Activated CD4-positive, CD25-positive, alpha-beta regulatory T cell (primary cell): Measurements from ENCODE around the gene SELL.
"Not testable (repeated sequence)": the region's sequence is repeated elsewhere in the genome, so short reads cannot be mapped to it uniquely, and the experiment has no call there.

Source experiments
- DNase-seq, 4 experiments: peaks; one replicate each; lab custom pipeline; 2025; lab: John Stamatoyannopoulos, UW

Gene SELL

DNA sequence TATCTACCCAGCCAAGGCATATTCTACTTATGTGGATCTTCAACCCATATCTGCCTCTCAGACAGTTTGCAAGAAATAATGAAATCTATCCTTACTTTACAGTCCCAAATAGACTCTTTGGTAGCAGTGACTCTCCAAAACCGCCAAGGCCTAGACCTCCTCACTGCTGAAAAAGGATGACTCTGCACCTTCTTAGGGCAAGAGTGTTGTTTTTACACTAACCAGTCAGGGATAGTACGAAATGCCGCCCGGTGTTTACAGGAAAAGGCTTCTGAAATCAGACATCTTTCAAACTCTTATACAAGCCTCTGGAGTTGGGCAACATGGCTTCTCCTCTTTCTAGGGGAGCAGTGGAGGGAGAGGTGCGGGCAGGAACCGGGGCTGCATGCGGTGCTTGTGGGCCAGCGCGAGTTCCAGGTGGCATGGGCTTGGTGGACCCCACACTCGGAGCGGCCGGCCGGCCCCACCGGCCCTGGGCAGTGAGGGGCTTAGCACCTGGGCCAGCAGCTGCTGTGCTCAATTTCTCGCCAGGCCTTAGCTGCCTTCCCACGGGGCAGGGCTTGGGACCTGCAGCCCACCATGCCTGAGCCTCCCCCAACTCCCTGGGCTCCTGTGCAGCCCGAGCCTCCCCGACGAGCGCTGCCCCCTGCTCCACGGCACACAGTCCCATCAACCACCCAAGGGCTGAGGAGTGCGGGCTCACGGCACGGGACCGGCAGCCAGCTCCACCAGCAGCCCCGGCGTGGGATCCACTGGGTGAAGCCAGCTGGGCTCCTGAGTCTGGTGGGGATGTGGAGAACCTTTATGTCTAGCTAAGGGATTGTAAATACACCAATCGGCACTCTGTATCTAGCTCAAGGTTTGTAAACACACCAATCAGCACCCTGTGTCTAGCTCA lies 43.5 kb downstream of the SELL start:
- peak in 1 of 4 experiments; percentile 14 for DNase-seq

GRCh38 chr1:169667227-169667639 lies 44.2 kb downstream of the SELL start:
- not testable (repeated sequence) for DNase-seq

GRCh38 chr1:169662680-169663079 lies 48.7 kb downstream of the SELL start:
- DNase-seq: not testable (repeated sequence)

DNA sequence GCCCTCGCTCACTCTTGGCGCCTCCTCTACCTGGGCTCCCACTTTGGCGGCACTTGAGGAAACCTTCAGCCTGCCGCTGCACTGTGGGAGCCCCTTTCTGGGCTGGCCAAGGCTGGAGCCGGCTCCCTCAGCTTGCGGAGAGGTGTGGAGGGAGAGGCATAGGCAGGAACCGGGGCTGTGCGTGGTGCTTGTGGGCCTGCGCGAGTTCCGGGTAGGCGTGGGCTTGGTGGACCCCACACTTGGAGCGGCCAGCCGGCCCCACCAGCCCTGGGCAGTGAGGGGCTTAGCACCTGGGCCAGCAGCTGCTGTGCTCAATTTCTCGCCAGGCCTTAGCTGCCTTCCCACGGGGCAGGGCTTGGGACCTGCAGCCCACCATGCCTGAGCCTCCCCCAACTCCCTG lies 50.4 kb downstream of the SELL start:
- DNase-seq: not testable (repeated sequence)

DNA sequence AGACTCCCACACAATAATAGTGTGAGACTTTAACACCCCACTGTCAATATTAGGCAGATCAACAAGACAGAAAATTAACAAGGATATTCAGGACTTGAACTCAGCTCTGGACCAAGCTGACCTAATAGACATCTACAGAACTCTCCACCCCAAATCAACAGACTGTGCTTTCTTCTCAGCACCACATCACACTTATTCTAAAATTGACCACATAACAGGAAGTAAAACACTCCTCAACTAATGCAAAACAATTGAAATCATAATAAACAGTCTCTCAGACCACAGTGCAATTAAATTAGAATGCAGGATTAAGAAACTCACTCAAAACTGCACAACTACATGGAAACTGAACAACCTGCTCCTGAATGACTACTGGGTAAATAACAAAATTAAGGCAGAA lies 52.6 kb downstream of the SELL start:
- DNase-seq: not testable (repeated sequence)

DNA sequence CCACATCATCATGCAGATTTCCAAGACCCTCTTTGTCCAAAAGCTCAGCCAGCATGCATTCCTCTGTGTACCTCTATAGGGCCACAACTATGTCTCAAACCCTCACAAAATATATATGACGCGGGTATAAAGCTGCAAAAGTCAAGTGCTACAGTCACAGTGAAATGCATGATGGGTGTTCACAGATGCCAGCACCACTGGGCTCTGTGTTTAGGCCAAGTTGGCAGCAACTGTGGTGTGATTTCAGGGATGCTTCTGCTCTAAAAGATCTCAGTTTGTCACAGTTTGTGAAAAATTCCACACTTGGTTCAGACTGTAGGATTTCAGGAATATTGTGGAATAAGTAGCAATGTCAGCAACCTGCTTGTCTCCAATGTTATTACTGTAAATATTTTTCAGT lies 57.5 kb downstream of the SELL start:
- DNase-seq: no peak

DNA sequence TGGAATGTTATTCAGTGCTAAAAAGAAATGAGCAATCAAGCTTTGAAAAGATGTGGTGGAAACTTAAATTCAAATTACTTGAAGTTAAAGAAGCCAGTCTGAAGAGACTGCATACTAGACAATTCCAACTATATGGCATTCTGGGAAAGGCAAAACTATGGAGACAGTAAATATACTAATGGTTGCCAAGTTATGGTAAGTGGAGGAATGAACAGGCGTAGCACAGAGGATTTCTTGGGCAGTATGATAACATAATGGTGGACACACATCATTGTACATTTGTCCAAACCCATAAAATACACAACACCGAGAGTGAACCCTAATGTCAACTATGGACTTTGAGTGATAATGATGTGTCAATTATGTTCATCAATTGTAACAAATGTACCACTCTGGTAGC lies 60.4 kb downstream of the SELL start:
- no peak for DNase-seq

DNA sequence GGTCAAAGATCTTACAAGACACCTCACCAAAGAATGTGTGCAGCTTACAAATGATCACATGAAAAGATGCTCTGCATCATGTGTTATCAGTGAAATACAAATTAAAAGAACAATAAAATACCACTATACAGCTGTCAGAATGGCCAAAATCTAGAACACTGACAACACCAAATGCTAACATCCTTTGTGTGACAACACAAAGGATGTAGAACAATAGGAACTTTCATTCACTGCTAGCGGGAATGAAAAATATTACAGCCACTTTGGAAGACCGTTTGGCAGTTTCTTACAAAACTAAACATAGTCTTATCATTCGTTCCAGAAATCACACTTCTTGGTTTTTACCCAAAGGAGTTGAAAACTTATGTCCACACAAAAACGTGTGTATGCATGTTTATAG lies 60.9 kb downstream of the SELL start:
- DNase-seq: no peak

GRCh38 chr1:169648709-169649108 lies 62.7 kb downstream of the SELL start:
- DNase-seq: no peak

DNA sequence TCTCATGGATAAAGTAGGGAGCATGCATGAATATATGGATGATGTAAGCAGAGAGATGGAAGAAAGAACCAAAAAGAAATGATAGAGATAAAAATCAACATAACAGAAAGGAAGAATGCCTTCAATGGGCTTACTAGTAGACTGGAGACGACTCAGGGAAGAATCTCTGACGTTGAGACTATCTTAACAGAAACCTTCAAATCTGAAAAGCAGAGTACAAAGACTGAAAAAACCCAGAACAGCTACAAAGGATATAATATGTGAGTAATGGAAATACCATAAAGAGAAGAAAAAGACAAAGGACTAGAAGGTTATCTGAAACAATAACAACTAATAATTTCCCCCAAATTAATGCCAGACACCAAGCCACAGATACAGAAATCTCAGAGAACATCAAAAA lies 63.2 kb downstream of the SELL start:
- DNase-seq: no peak

DNA sequence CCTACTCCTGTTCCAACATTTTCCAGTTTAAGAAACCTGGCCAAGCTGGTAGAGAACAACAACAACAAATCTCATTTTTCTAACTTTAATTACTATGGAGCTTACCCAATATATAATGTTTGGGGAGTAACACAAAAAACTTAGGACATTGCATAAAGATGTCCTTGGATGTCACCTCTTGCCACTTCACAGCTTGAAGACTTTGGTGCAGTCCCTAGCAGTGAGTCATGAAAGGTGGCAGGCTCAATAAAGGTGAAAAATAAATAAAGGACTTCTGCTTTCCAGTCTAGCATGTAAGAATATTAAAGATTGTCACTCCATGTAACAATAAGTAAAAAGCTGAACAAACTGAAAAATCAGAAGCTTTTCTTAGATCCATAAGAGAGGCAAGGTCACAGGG lies 63.9 kb downstream of the SELL start:
- no peak for DNase-seq

DNA sequence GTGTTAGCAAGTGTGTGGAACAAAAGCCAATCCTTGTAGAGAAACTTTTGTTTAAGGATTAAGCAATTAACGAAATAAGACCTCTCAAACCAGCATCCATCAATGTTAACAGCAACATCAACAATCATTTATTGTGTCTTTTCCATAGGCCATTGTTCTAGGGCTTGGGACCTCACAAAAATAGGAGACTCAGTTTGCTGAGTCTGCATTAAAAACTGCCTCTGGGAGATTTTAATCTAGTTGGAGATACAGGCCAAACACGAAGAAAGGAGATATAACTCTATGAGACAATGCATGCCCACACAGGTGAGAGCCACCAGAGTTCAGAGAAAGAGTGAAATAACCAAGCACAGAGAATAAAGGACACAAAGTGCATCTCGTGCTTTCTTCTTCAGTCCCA lies 67.1 kb downstream of the SELL start:
- DNase-seq: no peak
